HepG2 (cell line): ENCODE results near the gene GINM1. TPM values are rescaled to one million over a fixed set of nuclear protein-coding genes. Genes with fewer than 3 reads are reported as not detected.
A peak's percentile ranks its signal among the peaks of the same experiment; 100 is the strongest.

ENCODE experiments used
- ATF4 ChIP-seq, 2 experiments: fragments of 450-650 bp in 1 of 2; sonication (generic) in 1 of 2; formaldehyde crosslinking; IDR thresholded peaks; 2 replicates each; pipeline versions ENCODE4 v1.5.0 to v1.8.0; 2020 to 2022; ENCODE audit warnings: mild to moderate bottlenecking in 1 of 2, missing genetic modification reagents in 1 of 2
- CAMTA2 ChIP-seq: sonication (generic); formaldehyde crosslinking; IDR thresholded peaks from 2 replicates; pipeline ENCODE4 v1.4.0; 2020; ENCODE audit warnings: mild to moderate bottlenecking, missing genetic modification reagents, borderline replicate concordance
- CBX1 ChIP-seq: IDR thresholded peaks from one replicate; pipeline ENCODE4 v1.6.1; 2016; ENCODE audit warnings: antibody characterized with exemption, low read depth
- HOXD1 ChIP-seq: sonication (generic); formaldehyde crosslinking; IDR thresholded peaks from 2 replicates; pipeline ENCODE4 v1.5.0; 2020; ENCODE audit warnings: missing genetic modification reagents
- JUNB ChIP-seq: sonication (generic); formaldehyde crosslinking; IDR thresholded peaks from 2 replicates; pipeline ENCODE4 v1.8.0; 2022; ENCODE audit warnings: missing genetic modification reagents, mild to moderate bottlenecking, borderline replicate concordance
- NAIF1 ChIP-seq: sonication (generic); formaldehyde crosslinking; IDR thresholded peaks from 2 replicates; pipeline ENCODE4 v1.5.0; 2020; ENCODE audit warnings: mild to moderate bottlenecking, missing genetic modification reagents, borderline replicate concordance
- NBN ChIP-seq: fragments of 450-650 bp; conservative IDR thresholded peaks from 2 replicates; pipeline ENCODE4 v1.6.1; 2017
- PBX2 ChIP-seq: IDR thresholded peaks from 2 replicates; pipeline ENCODE4 v1.6.1; 2016; ENCODE audit warnings: control low read depth
- POLR2AphosphoS5 ChIP-seq: IDR thresholded peaks from 2 replicates; pipeline ENCODE4 v1.6.1; 2012; ENCODE audit warnings: low read depth, low read length
- SAFB2 ChIP-seq: sonication (generic); formaldehyde crosslinking; IDR thresholded peaks from 2 replicates; pipeline ENCODE4 v1.5.1; 2020; ENCODE audit warnings: missing genetic modification reagents, low read depth, mild to moderate bottlenecking, borderline replicate concordance
- SIX1 ChIP-seq: sonication (generic); formaldehyde crosslinking; IDR thresholded peaks from 2 replicates; pipeline ENCODE4 v1.4.0; 2020; ENCODE audit warnings: missing genetic modification reagents, borderline replicate concordance
- ZNF256 ChIP-seq: sonication (generic); formaldehyde crosslinking; conservative IDR thresholded peaks from 2 replicates; pipeline ENCODE4 v1.4.0; 2020; ENCODE audit warnings: missing genetic modification reagents
- ZNF329 ChIP-seq: sonication (generic); formaldehyde crosslinking; IDR thresholded peaks from 2 replicates; pipeline ENCODE4 v1.9.0; 2021; ENCODE audit warnings: low read depth, mild to moderate bottlenecking, missing genetic modification reagents
- ZNF891 ChIP-seq: sonication (generic); formaldehyde crosslinking; IDR thresholded peaks from 2 replicates; pipeline ENCODE4 v1.5.0; 2020; ENCODE audit warnings: mild to moderate bottlenecking, missing genetic modification reagents
- polyA plus RNA-seq, 8 experiments: library from polyadenylated mRNA; depleted of rRNA in 3 of 8; stranded (reverse) in 7 of 8; unstranded in 1 of 8; fragments of >200 nt; fragmentation: Illumina TruSeq in 4 of 8; extraction: Trizol in 4 of 8; gene quantifications; 2 replicates each; pipeline versions ENCODE4 v1.2.1 to v1.2.3, GENCODE V29; 2011 to 2016; ENCODE audit warnings: low read depth in 4 of 8, missing spikeins in 1 of 8, mixed read lengths in 1 of 8; ENCODE audit not compliant: insufficient read depth in 1 of 8
- total RNA-seq, 5 experiments: library from RNA; depleted of rRNA; stranded (reverse); fragments of >200 nt; fragmentation: Illumina TruSeq; extraction: Trizol; gene quantifications; 2 replicates each; pipeline ENCODE4 v1.2.3, GENCODE V29; 2016; ENCODE audit warnings: low read depth in 1 of 5
- TF ChIP-seq, protein P1 (sequence below): sonication (generic); formaldehyde crosslinking; IDR thresholded peaks from 2 replicates; pipeline ENCODE4 v1.8.0; 2022; ENCODE audit warnings: low read depth, missing genetic modification reagents
- TF ChIP-seq, protein P2 (sequence below): sonication (generic); formaldehyde crosslinking; IDR thresholded peaks from 2 replicates; pipeline ENCODE4 v1.4.0; 2020; ENCODE audit warnings: missing genetic modification reagents
- TF ChIP-seq, protein P3 (sequence below): sonication (generic); formaldehyde crosslinking; IDR thresholded peaks from 2 replicates; pipeline ENCODE4 v1.4.0; 2020; ENCODE audit warnings: mild to moderate bottlenecking, missing genetic modification reagents

Gene GINM1
- total and polyA plus RNA-seq, 2 of the 13 experiments (the other 11 are each of a cell fraction or from before 2014, with no cell fraction given) = 19.4 to 27.5 TPM

DNA sequence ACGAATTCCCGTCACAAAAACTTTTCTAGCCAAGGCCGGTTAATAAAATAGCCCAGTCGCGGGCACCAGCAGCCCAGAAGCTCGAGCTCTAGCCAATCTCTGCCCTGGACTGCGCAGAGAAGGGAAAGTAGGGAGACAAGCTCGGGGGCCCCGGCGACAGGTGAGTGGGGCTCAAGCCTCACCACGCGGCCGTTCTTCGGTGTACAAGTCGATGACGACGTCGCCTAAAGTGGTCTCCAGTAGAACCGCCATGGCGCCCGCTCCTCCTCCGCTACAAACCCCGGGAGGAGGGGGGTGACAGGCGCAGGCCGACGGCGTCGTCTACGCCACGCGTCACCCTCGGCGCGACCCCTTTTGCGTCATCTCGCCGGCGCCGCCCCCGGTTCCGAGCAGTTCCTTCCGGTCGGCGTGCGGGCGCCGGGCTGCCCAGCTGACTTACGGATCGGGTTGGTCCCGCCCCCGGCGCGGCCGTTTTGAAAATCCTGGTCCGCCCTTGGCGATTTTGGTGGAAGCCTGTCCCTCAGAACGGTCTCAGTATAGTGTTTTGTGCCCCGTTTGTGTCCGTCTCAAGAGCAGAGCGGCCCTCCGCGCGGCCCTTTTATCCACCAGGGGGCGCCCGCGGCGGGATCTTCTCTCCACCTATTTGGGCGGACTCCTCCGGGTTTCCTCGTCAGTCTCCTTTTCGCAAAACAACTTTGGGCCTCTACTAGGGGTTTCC lies 20.3 kb upstream of the GINM1 start, which contains the start of gene PPIL4 (continued):
- no peak for TF ChIP-seq JUNB (CRISPR knock-in tag)
- TF ChIP-seq NAIF1 (CRISPR knock-in tag) = 0 out of 2 replicates have a peak, but pooled peaks have one; percentile 36
- TF ChIP-seq NBN = no peak
- TF ChIP-seq, protein P1, sequence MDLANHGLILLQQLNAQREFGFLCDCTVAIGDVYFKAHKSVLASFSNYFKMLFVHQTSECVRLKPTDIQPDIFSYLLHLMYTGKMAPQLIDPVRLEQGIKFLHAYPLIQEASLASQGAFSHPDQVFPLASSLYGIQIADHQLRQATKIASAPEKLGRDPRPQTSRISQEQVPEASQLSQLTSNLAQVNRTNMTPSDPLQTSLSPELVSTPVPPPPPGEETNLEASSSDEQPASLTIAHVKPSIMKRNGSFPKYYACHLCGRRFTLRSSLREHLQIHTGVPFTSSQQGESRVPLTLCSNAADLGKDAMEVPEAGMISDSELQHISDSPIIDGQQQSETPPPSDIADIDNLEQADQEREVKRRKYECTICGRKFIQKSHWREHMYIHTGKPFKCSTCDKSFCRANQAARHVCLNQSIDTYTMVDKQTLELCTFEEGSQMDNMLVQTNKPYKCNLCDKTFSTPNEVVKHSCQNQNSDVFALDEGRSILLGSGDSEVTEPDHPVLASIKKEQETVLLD (CRISPR knock-in tag) = peak; percentile 96
- TF ChIP-seq, protein P2, sequence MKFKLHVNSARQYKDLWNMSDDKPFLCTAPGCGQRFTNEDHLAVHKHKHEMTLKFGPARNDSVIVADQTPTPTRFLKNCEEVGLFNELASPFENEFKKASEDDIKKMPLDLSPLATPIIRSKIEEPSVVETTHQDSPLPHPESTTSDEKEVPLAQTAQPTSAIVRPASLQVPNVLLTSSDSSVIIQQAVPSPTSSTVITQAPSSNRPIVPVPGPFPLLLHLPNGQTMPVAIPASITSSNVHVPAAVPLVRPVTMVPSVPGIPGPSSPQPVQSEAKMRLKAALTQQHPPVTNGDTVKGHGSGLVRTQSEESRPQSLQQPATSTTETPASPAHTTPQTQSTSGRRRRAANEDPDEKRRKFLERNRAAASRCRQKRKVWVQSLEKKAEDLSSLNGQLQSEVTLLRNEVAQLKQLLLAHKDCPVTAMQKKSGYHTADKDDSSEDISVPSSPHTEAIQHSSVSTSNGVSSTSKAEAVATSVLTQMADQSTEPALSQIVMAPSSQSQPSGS = peak; percentile 95
- TF ChIP-seq SAFB2 (CRISPR knock-in tag) = peak; percentile 96
- peak; percentile 97 for TF ChIP-seq CBX1
- TF ChIP-seq CAMTA2 (CRISPR knock-in tag) = peak; percentile 92
- TF ChIP-seq ATF4 (CRISPR knock-in tag; IDR thresholded peaks at IDR 0.05) = peak in 1 of 2 experiments; percentile 77; a peak in 2 of 4 replicates
- TF ChIP-seq ZNF891 (CRISPR knock-in tag) = peak; percentile 25; the same call in 1 of the 2 replicates
- TF ChIP-seq HOXD1 (CRISPR knock-in tag) = no peak; the same call in 1 of the 2 replicates
- TF ChIP-seq SIX1 (CRISPR knock-in tag) = no peak
- peak; percentile 94 for TF ChIP-seq POLR2AphosphoS5
- TF ChIP-seq ZNF329 = peak; percentile 69; the same call in 1 of the 2 replicates
- TF ChIP-seq, protein P3, sequence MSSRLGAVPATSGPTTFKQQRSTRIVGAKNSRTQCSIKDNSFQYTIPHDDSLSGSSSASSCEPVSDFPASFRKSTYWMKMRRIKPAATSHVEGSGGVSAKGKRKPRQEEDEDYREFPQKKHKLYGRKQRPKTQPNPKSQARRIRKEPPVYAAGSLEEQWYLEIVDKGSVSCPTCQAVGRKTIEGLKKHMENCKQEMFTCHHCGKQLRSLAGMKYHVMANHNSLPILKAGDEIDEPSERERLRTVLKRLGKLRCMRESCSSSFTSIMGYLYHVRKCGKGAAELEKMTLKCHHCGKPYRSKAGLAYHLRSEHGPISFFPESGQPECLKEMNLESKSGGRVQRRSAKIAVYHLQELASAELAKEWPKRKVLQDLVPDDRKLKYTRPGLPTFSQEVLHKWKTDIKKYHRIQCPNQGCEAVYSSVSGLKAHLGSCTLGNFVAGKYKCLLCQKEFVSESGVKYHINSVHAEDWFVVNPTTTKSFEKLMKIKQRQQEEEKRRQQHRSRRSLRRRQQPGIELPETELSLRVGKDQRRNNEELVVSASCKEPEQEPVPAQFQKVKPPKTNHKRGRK (CRISPR knock-in tag) = 0 out of 2 replicates have a peak, but pooled peaks have one; percentile 34
- TF ChIP-seq ZNF256 = 0 out of 2 replicates have a peak, but pooled peaks have one; percentile 82
- no peak for TF ChIP-seq PBX2
